ENCODE data around the gene BRD4.

The BRD4 gene

GRCh38 chr19:15222738-15223648, 109.3 kb downstream of the BRD4 start:
- DNase-seq = peak; percentile 52

GRCh38 chr19:15220833-15221232, 111.5 kb downstream of the BRD4 start:
- DNase-seq = no peak

GRCh38 chr19:15218501-15218900, 113.8 kb downstream of the BRD4 start:
- DNase-seq = no peak

- DNase-seq = no peak
These were observed 116.0 kb downstream of the BRD4 start for GRCh38 chr19:15216363-15216762.

GRCh38 chr19:15213715-15214381, 118.5 kb downstream of the BRD4 start:
- no peak for DNase-seq

- DNase-seq = no peak
These were observed 119.6 kb downstream of the BRD4 start for GRCh38 chr19:15212711-15213110.

- DNase-seq = no peak
These were observed 122.0 kb downstream of the BRD4 start for GRCh38 chr19:15210323-15210781.

GRCh38 chr19:15201374-15202023, 130.8 kb downstream of the BRD4 start:
- no peak for DNase-seq

GRCh38 chr19:15200553-15201364, 131.6 kb downstream of the BRD4 start, which contains the start of gene NOTCH3:
NOTCH3 (minus strand) TSS chr19:15200995; CDS start chr19:15200905, 90 bp downstream.
- DNase-seq = no peak

- no peak for DNase-seq
These were observed 132.4 kb downstream of the BRD4 start for GRCh38 chr19:15199661-15200552.

- DNase-seq = no peak
These were observed 133.2 kb downstream of the BRD4 start for GRCh38 chr19:15198951-15199660.

GRCh38 chr19:15197942-15198341, 134.4 kb downstream of the BRD4 start:
- no peak for DNase-seq

- no peak for DNase-seq
These were observed 134.9 kb downstream of the BRD4 start for GRCh38 chr19:15197275-15197941.

- no peak for DNase-seq
These were observed 135.9 kb downstream of the BRD4 start for GRCh38 chr19:15196360-15197005.

- DNase-seq = no peak
These were observed 136.7 kb downstream of the BRD4 start for GRCh38 chr19:15195371-15196334.

GRCh38 chr19:15194938-15195337, 137.4 kb downstream of the BRD4 start:
- DNase-seq = no peak

- DNase-seq = no peak
These were observed 140.4 kb downstream of the BRD4 start for GRCh38 chr19:15191982-15192381.

GRCh38 chr19:15191514-15191913, 140.8 kb downstream of the BRD4 start:
- no peak for DNase-seq

Measured in activated gamma-delta T cell (primary cell).